GM21367 (cell line): ENCODE measurements around the gene RBFA.
"Not testable (repeated sequence)": the region's sequence is repeated elsewhere in the genome, so short reads cannot be mapped to it uniquely, and the experiment has no call there.

Experiments used
- ATAC-seq: cut with Tn5 transposase; IDR thresholded peaks from one replicate; pipeline ENCODE4 v1.9.1; 2021; ENCODE audit not compliant: unreplicated experiment

RBFA gene, protein sequence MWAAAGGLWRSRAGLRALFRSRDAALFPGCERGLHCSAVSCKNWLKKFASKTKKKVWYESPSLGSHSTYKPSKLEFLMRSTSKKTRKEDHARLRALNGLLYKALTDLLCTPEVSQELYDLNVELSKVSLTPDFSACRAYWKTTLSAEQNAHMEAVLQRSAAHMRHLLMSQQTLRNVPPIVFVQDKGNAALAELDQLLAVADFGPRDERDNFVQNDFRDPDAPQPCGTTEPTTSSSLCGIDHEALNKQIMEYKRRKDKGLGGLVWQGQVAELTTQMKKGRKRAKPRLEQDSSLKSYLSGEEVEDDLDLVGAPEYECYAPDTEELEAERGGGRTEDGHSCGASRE

DNA sequence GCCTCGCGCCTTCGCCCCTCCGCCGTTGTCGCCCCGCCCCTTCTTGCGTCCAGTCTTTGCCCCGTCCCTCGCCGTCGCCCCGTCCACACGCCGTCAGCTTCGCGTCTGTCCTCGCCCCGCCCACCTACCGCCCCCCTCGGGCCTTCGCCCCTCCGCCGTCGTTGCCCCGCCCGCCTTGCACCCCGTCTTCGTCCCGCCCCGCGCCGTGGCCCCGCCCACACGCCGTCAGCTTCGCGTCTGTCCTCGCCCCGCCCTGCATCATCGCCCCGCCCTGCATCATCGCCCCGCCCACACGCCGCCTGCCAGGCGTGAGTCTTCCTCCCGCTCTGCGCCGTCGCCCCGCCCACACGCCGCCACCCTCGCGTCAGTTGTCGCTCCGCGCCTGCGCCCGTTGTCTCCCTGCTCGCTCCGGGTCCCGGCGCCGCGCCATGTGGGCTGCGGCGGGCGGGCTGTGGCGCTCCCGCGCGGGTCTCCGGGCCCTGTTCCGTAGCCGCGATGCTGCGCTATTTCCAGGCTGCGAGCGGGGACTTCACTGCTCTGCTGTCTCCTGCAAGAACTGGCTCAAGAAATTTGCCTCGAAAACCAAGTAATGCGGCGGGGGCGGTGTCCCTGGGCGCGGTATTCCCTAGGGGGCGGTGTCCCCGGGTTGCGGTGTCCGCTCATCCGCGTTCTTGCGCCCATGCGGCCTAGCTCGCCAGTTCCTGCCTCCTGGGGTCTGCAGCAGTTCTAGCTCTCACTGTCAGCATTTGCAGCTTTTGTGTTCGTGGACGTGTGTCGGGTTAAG is at the start of gene RBFA:
Gene RBFA (plus strand): TSS at position 367 of the 784 bp plus-strand sequence. CDS start 62 bp downstream, at position 429.
- peak; percentile 68 for ATAC-seq

DNA sequence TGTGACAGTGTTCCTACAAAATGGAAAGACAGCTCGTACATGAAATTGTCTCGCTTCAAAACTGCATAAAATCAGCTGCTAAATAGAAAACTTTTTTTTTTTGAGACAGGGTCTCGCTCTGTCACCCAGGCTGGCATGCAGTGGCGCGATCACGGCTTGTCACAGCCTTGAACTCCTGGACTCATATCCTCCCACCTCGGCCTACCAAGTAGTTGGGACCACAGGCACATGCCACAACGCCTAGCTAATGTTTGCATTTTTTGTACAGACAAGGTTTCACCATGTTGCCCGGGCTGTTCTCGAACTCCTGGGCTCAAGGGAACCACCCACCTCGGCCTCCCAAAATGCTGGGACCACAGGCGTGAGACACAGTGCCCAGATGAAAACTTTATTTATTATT is 49.1 kb upstream of the RBFA start:
- ATAC-seq, result no peak

DNA sequence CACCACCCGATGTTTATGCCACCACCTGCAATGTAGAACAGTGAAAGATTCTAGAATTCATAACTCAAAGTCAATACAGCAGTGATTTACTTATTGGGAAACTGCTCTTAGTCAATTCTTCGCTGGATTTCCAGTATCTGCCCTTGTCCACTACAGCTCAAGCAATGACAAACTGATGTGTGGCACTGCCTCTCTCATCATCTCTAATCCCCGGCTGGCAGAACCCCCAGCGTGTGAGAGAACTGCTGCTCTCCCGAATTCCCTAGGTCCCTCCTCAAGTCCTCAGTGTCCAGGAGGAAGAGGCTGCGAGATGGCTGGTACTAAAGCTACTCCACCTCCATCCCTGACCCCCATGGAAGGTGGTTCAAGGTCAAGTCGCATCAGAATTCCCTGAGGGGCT is 47.5 kb upstream of the RBFA start:
- ATAC-seq, result no peak

- no peak for ATAC-seq
Measured at GRCh38 chr18:79987566-79987965, 46.7 kb upstream of the RBFA start.

DNA sequence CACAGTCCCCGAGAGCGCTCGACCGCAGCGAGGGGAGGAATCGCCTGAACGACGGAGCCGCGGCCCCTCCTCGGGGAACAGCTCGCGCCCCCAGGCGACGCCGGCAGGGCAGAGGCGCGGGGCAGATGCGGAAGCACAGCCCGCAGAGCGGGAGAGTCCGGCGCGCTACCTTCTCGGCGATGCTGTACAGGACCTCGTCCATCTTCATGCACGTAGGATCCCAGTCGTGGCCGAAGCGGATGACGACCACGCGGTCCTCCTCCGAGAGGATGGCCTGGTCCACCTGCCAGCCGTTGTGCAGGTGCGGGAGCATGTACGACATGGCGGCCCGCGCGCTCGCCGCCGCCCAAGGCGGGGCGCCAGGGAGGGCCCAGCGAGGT is 46.2 kb upstream of the RBFA start:
- ATAC-seq, result peak; percentile 56

- ATAC-seq, result peak; percentile 94
Measured at GRCh38 chr18:79988451-79989194, 45.6 kb upstream of the RBFA start, which contains the start of gene TXNL4A. Gene TXNL4A, minus strand, starts transcription at chr18:79988563. Its CDS starts 171 bp downstream, at chr18:79988392.

DNA sequence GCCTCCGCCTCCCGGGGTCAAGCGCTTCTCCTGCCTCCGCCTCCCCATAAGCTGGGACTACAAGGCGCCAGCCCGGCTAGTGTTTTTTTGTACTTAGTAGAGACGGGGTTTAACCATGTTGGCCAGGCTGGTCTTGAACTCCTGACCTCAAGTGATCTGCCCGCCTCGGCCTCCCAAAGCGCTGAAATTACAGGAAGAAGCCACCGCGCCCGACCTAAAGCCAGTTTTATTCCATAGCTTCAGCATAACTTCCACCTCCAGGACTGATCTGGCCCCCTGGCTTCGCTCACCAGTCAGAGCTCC is 45.1 kb upstream of the RBFA start:
- ATAC-seq, result no peak

- no peak for ATAC-seq
Measured at GRCh38 chr18:79991494-79991893, 42.7 kb upstream of the RBFA start.

DNA sequence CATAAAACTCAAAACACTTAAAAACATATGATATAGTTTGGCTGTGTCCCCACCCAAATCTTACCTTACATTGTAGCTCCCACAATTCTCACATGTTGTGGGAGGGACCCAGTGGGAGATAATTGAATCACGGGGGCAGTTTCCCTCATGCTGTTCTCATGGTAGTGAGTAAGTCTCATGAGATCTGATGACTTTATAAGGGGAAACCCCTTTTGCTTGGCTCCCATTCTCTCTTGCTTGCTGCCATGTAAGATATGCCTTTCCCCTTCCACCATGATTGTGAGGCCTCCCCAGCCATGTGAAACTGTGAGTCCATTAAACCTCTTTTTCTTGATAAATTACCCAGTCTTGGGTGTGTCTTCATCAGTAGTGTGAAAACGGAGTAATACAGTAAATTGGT is 34.5 kb upstream of the RBFA start:
- ATAC-seq, result not testable (repeated sequence)

GRCh38 chr18:80000877-80001276 is 33.4 kb upstream of the RBFA start:
- ATAC-seq, result no peak

GRCh38 chr18:80002468-80002867 is 31.8 kb upstream of the RBFA start:
- ATAC-seq, result no peak

DNA sequence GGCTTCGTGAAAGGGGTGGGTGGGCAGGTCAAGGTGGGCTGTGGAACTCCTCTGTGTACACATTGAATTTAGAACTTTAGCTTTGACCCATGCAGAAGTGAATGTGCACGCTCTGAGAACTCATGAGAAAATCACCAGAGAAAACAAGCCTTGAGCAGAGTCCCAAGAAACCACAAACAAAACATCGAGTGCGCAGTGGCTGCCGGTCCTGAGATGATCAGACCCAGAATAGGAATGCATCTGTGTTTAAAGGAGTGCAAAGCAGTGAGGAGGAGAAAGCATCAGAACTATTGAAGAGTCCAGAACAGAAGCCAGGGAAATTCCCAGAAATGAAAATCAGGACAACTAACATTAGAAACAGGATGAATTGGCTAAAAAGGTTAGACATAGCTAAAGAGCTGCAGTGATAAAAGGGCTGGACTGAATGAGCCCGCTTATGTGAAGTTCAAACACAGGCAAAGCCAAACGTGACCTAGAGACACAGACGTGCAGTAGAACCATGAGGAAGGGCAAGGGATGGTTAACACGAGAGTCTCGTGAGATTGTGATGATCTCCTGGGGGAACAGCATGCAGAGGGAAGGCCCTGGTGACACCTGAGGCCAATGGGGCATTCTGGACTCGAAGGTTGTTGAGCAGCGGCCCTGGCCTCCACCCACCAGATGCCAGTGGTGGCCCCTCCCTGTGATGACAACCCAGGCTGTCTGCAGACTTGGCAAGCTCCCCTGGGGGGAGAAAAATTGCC is 29.5 kb upstream of the RBFA start:
- ATAC-seq, result no peak

- no peak for ATAC-seq
Measured at GRCh38 chr18:80006724-80007123, 27.5 kb upstream of the RBFA start.

GRCh38 chr18:80009661-80010550 is 24.3 kb upstream of the RBFA start:
- no peak for ATAC-seq

- ATAC-seq, result no peak
Measured at GRCh38 chr18:80010551-80010906, 23.7 kb upstream of the RBFA start.

GRCh38 chr18:80011496-80012137 is 22.6 kb upstream of the RBFA start:
- not testable (repeated sequence) for ATAC-seq

GRCh38 chr18:80012714-80013113 is 21.5 kb upstream of the RBFA start:
- no peak for ATAC-seq

GRCh38 chr18:80022613-80023012 is 11.6 kb upstream of the RBFA start:
- no peak for ATAC-seq

DNA sequence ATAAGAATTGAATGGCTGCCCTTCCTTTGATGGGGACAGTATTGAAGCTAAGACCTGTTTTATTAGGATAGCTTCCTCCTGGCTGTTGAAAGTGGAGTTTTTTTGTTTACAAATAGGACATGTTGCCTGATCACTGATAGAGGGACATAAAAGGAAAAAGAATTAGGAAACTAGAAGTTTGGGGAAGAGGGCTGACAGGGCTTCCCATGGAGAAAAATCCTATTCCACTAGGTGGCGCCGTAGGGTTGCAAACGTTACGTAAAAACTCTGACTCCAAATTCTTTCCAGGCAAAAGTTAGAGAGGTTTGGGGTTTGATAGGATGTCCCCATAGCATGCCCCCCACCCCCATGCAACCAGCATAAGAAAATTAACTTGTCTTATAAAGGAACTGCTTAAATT is 11.1 kb upstream of the RBFA start:
- ATAC-seq, result no peak

- ATAC-seq, result no peak
Measured at GRCh38 chr18:80026363-80026762, 7.9 kb upstream of the RBFA start.
